ENCODE results near the gene TMEM35A. TPM values are rescaled to one million over a fixed set of nuclear protein-coding genes. Genes with fewer than 3 reads are reported as not detected.

TMEM35A gene
- total RNA-seq, 1 donor from 2014 or later = 0.85 TPM

Other genes starting within 250 kb of the TMEM35A start
- gene NOX1, start 204.5 kb upstream of the TMEM35A start, total RNA-seq = not detected in 2 replicates
- gene XKRX, start 150.0 kb upstream of the TMEM35A start, total RNA-seq = 0.05 and 0.17 TPM in 2 replicates
- not detected in 2 replicates for gene ARL13A, start 109.2 kb upstream of the TMEM35A start, total RNA-seq
- gene TRMT2B, start 26.8 kb upstream of the TMEM35A start, total RNA-seq = 19.1 and 25.3 TPM in 2 replicates
- 10.7 and 30.2 TPM in 2 replicates for gene CENPI, start 19.3 kb downstream of the TMEM35A start, total RNA-seq
- gene DRP2, start 140.9 kb downstream of the TMEM35A start, total RNA-seq = 0.05 TPM in 1 of 2 replicates, not detected in the other
- 0.23 TPM in 1 of 2 replicates, not detected in the other for gene TAF7L, start 212.5 kb downstream of the TMEM35A start, total RNA-seq

Data from dermis blood vessel endothelial cell (primary cell).